HG02798 (cell line): ENCODE measurements around the gene GOLGA8J.
"Not testable (repeated sequence)": the region's sequence is repeated elsewhere in the genome, so short reads cannot be mapped to it uniquely, and the experiment has no call there.

Source experiments
- ATAC-seq: cut with Tn5 transposase; IDR thresholded peaks from one replicate; pipeline ENCODE4 v1.9.1; 2021; ENCODE audit warnings: mild to moderate bottlenecking; ENCODE audit not compliant: unreplicated experiment, poor library complexity

GOLGA8J gene, protein sequence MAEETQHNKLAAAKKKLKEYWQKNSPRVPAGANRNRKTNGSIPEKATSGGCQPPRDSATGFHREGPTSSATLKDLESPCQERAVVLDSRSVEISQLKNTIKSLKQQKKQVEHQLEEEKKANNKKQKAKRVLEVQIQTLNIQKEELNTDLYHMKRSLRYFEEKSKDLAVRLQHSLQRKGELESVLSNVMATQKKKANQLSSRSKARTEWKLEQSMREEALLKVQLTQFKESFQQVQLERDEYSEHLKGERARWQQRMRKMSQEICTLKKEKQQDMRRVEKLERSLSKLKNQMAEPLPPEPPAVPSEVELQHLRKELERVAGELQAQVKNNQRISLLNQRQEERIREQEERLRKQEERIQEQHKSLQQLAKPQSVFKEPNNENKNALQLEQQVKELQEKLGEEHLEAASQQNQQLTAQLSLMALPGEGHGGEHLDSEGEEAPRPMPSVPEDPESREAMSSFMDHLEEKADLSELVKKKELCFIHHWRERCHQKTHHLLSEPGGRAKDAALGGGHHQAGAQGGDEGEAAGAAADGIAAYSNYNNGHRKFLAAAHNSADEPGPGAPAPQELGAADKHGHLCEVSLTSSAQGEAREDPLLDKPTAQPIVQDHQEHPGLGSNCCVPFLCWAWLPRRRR

DNA sequence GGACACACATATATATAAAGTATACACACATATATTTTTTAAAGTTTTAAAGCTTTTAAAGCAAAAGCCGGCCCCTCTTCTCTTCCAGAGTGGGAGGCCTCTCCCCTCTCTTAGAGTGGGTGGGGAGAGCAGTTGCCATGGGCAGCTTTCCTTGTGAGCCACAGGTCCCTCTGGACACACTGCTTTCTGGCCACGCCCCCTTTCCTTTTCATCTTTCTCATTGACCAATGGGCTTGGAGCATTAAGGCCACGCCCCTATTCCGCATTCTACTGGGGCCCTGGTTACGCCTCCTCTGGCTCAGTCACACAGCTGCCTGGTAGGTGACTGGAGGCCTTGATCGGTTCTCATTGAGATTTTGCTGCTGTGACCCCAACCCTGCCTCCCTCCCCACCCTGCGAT, at the start of gene GOLGA8J:
TSS of gene GOLGA8J (plus strand) at position 301 of the 400 bp plus-strand sequence. CDS start at position 399, 98 bp downstream.
- ATAC-seq, result not testable (repeated sequence)

DNA sequence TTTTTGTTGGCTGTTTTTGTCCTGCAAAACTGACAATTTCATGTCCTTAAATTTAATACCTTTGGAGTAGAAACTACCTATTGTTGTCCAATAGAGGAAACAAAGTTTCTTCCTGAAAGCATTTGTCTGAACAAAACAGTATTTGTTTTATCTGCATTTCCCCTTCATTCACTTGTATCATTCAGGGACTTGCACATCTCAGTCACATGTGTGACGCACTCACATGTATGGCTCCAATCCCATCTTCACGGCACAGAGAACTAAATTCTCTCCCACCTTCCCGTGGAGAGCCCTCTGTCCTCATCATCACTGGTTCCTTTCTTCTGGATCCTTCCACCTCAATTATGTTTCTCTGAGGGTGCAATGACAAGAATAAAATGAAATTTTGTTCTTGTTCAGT, 49.5 kb upstream of the GOLGA8J start:
- ATAC-seq, result no peak

DNA sequence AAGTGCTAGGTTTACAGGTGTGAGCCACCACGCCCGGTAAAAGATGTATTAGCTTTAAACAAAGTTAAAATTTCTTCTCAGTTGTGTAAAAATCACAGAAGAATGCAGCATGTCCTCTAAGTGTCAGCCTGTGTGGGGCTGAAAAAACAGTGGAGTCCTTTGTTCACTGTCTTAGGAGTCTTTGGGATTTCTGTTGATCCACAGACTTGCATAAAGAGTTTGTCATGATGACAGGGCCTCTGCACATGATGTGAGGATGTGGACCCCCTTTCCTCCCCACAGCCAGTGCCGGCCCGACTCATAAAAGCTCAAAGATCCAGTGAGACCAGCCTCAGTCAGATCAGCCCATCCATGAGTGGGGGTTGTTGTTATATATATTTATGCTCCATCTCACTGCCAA, 49.0 kb upstream of the GOLGA8J start:
- no peak for ATAC-seq

DNA sequence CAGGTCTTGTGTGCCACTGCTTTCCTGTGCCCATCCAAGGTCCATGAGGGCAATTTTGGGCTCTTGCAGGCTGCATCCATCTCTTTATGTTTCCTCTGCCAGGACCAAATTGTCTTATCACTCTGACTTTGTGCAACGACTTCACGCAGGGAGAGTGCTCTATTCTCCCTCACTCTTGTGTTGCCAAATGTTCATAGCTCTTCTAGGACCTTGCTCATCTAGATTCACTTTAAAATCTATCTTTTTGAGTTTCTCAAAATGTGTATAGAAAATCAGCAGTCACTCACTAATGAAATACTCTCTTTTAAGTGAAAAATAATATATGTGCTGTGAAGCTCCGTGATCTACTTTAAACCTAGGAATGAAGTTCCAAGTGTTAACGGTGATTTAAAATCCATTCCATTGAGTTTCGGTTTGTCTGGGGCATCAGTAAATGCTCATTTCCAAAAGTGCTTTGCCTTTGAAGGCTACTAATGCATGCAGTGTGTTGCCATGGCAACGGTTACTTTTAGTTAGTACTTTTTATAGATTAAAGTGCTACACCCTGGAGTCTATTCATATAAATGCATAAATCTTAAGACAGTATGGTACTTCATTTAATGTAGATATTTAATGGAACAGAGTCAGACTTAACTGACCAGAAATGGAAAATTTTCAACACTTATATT, 46.6 kb upstream of the GOLGA8J start:
- ATAC-seq, result no peak

DNA sequence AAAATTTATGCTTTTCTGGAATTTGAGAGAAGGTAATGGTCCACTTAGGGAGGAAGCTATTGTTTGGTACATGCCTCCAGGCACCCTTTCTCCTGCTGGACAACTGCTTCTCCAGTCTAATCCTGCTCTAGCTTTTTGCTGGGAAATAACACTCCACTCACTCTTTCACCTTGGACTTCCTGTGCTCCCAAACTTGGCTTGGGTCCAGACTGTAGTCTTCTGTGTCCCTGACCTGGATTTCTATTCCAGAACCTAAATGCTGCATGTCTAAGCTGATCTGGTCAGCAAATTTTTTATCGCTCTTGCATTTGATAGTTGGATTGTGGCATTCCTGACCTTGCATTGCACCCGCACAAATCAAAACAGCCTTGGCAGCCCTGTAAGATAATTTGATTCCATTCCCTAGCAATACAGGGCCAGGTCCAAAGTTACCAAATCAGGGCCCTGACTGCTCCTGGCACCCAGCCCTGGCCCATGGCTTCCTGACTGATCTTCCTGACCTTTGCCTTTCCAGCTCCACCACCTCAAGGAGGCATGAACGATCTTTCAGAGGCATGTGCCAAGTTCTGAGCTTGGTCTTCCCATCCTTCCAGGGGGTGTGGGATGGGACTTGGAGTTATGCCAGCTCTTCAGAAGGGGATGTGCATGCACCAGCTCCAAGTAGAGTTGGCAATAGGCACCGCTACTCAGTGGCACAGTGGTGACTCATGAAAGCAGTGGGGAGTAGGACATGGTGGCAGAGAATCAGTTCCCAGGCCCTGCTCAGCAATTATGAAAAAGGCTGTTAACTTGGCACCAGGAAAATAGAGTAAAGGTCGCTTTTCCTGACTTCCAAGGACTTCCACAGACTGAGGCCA, 43.9 kb upstream of the GOLGA8J start:
- no peak for ATAC-seq

DNA sequence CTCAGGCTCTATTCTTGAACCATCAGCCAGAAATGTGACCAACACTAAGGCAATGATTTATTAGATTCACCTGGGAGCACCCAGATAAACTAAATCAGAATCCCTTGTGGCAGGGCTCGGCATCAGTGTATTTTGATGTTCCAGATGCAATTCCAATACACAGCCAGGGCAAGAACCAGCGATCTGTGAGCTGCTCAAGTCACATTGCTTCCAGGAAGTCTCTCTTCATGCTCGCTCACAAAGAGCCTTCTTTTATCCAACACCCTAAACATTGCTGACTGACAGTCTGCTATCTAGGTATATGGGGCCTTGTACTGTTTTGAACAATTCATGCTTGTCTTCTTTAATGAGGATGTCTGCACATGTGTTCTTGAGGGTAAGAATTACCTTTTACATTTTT, 40.9 kb upstream of the GOLGA8J start:
- ATAC-seq, result no peak

DNA sequence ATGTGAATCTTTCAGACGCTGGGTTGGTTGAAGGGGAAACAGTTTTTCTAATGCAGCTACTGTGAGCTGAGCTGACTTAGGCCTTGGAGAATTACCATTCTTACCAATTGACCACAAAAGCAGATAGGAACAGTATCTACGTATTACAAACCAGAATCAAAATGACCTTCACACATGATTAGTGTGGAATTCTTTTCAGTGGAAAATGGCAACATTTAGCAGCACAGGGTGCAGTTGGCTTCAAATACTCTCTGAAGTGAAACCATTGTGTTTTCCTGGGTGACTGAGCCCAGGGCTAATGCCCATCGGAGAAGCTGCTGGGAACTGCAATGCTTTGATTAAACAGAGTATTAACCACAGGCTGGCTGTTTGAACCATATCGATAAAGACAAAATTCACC, 40.2 kb upstream of the GOLGA8J start:
- ATAC-seq, result no peak

DNA sequence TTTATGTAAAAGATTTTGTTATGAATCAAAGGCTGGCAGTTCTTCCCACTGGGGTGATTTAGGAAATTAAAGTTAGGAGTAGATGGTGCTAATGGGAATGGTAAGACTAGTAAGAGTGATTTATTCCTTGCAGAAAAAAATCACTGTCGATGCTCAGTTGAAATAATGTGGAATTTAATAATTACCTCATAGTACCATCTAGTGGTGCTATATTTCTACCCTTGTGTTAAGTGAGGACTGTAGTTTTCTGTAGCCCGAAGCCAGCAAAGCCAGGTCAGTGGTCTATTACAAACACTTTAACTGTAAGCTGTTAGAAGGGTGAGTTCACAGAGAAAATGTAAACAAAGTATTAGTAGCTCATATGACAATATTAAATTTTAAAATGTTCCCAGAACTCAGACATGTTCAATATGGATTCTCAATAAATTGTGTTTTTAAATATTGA, 39.5 kb upstream of the GOLGA8J start:
- no peak for ATAC-seq

DNA sequence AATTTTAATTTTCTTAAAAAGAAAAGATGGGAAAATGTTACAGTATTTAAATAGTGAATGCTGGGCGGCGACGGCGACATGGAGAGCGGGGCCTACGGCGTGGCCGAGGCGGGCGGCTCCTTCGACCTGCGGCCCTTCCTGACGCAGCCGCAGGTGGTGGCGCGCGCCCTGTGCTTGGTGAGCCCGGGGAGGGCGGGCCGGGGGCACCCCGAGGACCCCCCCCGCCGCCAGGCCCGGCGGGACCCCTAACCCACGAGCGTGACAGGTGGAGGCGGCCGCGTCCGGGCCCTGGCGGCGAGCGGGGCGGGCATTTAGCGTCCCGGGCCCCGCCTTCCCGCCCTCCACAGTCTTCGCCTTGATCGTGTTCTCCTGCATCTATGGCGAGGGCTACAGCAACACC, 38.4 kb upstream of the GOLGA8J start:
- ATAC-seq, result no peak

DNA sequence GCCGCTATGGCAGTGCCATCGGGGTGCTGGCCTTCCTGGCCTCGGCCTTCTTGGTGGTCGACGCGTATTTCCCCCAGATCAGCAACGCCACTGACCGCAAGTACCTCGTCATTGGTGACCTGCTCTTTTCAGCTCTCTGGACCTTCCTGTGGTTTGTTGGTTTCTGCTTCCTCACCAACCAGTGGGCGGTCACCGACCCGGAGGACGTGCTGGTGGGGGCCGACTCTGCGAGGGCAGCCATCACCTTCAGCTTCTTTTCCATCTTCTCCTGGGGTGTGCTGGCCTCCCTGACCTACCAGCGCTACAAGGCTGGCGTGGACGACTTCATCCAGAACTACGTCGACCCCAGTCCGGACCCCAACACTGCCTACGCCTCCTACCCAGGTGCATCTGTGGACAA, 37.9 kb upstream of the GOLGA8J start:
- not testable (repeated sequence) for ATAC-seq

DNA sequence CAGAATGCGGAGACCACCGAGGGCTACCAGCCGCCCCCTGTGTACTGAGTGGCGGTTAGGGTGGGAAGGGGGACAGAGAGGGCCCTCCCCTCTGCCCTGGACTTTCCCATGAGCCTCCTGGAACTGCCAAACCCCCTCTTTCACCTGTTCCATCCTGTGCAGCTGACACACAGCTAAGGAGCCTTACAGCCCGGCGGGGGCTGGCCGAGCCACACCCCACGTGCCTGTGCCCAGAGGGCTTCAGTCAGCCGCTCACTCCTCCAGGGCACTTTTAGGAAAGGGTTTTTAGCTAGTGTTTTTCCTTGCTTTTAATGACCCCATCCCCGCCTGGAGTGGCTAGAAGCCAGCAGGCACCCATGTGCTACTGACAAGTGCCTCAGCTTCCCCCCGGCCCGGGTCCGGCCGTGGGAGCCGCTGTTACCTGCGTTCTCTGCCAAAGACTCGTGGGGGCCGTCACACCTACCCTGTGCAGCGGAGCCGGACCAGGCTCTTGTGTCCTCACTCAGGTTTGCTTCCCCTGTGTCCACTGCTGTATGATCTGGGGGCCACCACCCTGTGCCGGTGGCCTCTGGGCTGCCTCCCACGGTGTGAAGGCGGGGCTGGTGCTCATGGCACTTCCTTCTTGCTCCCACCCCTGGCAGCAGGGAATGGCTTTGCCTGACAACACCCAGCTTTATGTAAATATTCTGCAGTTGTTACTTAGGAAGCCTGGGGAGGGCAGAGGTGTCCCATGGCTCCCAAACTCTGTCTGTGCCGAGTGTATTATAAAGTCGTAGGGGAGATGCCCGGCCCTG, 37.3 kb upstream of the GOLGA8J start:
- ATAC-seq, result not testable (repeated sequence)

DNA sequence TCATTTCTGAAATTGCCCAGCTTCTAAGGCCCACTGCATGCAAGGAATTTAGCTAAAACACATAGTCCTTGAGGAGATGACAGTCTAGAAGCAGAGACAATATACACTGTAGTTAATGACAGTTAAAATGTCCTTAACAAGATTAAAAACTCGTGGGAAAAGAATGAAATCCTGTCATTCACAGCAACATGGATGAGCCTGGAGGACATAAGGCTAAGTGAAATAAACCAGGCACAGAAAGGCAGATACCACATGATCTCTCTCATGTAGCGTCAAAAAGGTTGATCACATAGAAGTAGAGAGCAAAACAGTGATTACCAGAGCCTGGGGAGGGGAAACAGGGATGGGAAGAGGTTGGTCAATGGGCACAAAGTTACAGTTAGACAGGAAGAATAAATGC, 36.3 kb upstream of the GOLGA8J start:
- ATAC-seq, result no peak

DNA sequence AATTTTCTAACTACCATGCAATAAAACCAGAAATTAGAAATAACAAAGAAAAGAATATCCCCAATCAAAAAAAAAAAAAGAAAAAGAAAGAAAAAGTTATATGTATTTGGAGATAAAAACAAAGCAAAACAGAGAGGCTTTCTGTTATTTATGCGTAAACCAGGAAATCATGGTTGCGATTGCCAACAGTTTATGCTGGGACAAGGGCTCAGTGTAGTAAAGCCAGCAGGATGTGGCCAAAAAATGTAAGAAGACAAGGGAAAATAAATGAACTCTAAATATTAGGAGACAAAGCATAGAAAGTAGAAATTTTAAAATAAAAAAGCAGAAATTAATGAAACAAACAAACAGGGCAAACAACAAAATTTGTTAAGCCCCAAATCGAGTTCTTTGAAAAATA, 27.2 kb upstream of the GOLGA8J start:
- ATAC-seq, result no peak

DNA sequence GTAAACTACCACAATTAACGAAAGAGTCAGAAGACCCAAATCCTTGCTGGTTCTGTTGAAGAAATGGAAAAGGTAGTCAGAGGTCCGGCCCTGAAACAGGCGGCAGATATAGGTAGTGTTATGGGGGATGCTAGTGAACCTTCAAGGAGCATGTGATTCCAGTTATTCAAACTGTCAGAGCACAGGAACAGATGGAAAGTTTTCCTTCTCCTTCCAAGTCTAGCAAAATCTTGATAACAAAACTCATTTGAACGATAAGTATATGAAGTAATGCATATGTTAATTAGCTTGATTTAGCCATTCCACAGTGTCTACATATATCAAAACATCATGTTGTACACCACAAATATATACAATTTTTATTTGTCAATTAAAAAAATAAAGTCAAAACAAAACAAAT, 26.6 kb upstream of the GOLGA8J start:
- no peak for ATAC-seq

DNA sequence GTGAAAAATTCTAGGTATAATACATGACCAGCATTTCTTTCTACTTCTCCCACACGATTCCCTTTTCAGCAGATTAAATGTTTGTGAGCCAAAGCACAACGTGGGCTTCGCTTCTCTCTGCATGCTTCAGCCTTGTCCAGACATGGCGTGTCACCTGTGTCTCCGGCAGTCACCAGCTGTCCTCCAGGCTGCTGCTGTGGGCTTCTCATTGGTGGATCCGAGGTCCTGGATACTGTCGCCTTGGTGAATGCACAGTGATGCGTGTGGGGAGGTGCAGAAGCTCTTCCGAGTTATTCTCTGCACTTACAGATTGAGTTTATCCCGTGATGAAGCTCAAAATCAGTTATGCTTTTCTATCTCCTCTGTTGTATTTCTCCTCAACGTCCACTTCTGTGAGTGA, 23.0 kb upstream of the GOLGA8J start:
- ATAC-seq, result no peak

DNA sequence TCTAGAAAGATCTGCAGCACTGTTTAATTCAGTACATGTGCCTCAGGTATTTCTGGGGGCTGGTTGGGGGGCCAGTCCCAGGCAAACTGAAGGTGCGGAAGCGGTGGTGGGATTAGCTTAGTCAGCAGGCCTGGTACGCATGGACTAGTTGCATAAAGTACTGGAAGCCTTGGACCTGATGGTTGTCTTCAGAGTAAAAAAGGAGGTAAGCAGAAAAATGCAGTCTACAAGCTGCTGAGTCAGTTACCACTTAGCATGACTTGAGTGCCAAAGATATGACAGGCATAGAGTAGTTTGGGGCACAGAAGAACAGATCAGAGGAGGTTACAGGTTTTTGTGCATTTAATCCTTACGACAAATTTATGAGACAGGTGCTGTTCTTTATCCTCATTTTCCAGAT, 19.9 kb upstream of the GOLGA8J start:
- no peak for ATAC-seq

DNA sequence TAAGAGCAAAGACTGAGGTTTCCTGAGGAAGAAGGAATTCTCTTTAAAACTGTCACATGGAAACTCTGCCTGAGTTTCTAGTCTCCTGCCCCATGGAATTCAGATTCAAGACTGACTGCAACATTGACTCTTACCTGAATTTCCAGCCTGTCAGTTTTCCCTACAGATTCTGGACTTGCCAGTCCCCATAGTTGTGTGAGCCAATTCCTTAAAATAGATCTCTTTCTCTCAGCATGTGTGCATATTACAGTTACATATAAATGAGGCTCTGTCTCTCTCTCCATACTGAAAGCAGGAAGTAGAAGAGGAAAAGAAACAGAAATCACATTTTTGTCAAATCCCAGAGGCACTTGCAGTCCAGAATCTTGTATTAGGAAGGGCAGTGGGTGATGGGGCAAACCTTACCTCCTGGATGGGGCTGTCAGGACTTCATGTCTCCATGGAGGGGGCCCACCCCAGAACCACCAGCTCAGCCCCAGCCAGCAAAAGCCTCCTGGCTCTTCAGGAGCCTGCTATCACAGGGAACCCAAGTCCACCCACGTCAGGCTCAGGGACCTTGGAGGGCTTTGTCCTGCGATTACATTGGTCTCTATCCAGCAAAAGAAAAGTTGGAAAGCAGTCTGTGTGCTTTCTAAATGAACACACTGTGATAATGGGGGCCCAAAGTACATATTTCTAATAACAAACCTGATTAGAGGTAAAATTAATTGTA, 18.8 kb upstream of the GOLGA8J start:
- ATAC-seq, result no peak

DNA sequence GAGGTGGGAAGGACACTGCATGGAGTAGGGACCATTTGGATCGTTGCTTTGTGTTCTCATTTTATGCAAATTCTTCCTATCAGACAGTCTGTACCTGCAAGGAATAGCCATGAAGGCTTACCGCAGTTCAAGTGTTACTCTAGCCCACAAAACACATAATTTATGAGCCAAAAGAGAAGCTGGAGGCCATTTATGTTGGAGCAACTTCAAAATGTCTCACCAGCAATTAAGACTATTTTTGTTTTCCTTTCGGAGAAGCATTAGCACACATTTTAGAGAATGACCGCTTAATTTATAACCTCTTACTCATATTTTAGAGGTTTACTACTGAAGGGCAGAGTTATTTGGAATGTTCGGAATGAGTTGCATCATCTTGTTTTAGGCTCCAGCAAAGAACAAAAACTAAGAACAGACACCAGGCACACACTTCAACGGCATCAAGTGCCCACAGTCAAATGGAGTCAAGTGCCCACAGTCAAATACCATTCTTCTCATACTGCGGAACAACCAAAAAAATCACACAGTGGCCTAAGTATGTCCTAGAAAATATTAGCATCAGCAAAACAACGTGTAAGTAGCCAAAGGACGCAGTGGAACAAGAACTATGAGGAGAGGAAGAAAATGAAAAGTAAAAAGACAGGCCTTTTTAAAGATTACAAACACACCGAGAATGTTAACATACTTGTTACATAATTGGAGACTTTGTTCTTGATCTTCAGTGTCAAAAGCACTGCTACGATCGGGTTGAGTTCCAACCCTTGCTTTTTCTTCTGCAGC, 17.5 kb upstream of the GOLGA8J start:
- ATAC-seq, result no peak
